Measurements from ENCODE around the gene PDIA5.

GRCh38 chr3:123024056-123024455 is 42.8 kb upstream of the PDIA5 start:
- no peak for TF ChIP-seq TEAD4 (CRISPR knock-in tag; IDR thresholded peaks at IDR 0.05)
- TF ChIP-seq CTCF (IDR thresholded peaks at IDR 0.05) = no peak
- no peak for TF ChIP-seq ATF2 (CRISPR knock-in tag; IDR thresholded peaks at IDR 0.05; ENCODE audit: borderline replicate concordance, low read depth)
- TF ChIP-seq HMGXB4 (CRISPR knock-in tag; IDR thresholded peaks at IDR 0.05) = no peak
- no peak for TF ChIP-seq TCF7 (CRISPR knock-in tag; IDR thresholded peaks at IDR 0.05; ENCODE audit: low read depth)
- TF ChIP-seq E2F1 (CRISPR knock-in tag; IDR thresholded peaks at IDR 0.05) = no peak
- TF ChIP-seq ATF6 (CRISPR knock-in tag; IDR thresholded peaks at IDR 0.05) = no peak
- no peak for TF ChIP-seq NR3C1 (CRISPR knock-in tag; conservative IDR thresholded peaks at IDR 0.05; ENCODE audit: low read depth)
- no peak for TF ChIP-seq NFATC4 (CRISPR knock-in tag; IDR thresholded peaks at IDR 0.05)
- no peak for TF ChIP-seq TEAD1 (CRISPR knock-in tag; IDR thresholded peaks at IDR 0.05)
- TF ChIP-seq CREM (CRISPR knock-in tag; IDR thresholded peaks at IDR 0.05) = no peak

Measured in WTC11 (cell line).